ENCODE results near the gene HBG1.
"Not testable (repeated sequence)": the region's sequence is repeated elsewhere in the genome, so short reads cannot be mapped to it uniquely, and the experiment has no call there.

The HBG1 gene

DNA sequence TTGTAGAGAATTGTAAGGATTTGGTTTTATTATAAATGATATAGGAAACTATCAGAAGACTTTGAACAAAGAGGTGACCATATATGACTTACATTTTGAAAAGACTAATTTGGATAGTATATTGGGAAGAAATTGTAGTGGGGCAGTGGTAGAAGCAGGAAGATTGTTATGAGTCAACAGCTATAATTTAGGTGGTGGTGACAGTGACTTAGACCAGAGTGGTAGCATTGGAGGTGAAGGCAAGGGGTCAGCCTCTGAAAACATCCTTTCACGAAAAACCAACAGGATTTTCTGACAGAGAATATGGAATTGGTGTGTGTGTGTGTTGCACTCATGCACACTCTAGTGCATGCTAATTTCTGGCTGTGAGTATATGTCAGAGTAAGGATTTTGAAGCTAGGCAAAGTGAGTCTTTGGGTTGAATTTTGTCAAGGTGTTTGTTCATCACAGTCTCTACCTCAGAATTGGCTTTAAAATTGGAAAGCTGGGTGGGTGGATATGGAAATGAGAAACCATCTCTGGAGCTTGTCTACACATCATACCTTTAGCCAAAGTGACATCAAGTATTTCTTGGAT lies 28.2 kb upstream of the HBG1 start:
- in situ Hi-C loops (cut with MboI; ENCODE audit: low sequenced_read_pairs), result no loop called here

DNA sequence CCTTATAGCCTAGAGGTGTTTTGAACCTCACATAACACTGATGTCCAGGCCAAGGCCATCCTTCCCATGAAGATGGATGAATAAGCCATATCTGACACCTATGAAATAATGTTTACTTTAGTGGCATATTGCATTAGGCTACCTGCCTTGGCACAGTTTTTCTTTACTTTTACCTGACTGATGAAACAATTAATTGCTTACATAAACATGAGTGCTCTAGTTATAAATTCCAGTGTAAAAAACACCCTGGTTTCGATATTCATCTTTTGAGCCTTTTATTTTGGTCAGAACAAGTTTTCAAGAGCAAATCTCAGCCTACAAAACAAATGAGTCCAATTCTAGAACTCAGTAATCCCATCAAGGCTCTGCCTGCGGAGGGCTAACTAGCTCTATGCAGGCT lies 27.0 kb upstream of the HBG1 start:
- in situ Hi-C loops (cut with MboI; ENCODE audit: low sequenced_read_pairs), result no loop called here

DNA sequence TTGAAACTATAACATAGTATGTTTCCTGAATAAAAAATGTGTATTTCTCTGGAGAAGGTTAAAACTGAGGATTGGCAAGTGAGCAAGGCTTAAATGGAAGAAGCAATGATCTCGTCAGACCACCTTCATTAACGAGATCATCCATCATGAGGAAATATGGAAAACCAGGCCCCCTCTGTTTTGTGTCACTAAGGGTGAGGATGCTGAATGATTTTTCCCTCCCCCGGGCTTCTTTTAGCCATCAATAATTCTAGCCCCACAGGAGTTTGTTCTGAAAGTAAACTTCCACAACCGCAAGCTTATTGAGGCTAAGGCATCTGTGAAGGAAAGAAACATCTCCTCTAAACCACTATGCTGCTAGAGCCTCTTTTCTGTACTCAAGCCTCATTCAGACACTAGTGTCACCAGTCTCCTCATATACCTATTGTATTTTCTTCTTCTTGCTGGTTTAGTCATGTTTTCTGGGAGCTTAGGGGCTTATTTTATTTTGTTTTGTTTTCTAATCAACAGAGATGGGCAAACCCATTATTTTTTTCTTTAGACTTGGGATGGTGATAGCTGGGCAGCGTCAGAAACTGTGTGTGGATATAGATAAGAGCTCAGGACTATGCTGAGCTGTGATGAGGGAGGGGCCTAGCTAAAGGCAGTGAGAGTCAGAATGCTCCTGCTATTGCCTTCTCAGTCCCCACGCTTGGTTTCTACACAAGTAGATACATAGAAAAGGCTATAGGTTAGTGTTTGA lies 25.9 kb upstream of the HBG1 start:
- in situ Hi-C loops (cut with MboI; ENCODE audit: low sequenced_read_pairs), result no loop called here

DNA sequence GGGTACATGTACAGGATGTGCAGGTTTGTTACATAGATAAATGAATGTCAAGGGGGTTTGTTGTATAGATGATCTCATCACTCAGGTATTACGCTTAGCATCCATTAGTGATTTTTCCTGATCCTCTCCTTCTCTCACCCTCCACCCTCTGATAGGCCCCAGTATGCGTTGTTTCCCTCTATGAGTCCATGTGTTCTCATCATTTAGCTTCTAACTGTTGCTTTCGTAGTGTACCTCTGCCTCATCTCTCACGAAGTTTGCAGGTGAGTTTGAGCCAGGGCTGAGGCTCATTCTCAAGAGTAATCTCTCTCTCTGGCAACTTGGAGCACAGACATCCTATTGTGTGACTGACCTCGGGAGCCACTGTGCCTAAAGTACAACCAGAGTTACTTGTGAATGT lies 24.7 kb upstream of the HBG1 start:
- in situ Hi-C loops (cut with MboI; ENCODE audit: low sequenced_read_pairs), result no loop called here

DNA sequence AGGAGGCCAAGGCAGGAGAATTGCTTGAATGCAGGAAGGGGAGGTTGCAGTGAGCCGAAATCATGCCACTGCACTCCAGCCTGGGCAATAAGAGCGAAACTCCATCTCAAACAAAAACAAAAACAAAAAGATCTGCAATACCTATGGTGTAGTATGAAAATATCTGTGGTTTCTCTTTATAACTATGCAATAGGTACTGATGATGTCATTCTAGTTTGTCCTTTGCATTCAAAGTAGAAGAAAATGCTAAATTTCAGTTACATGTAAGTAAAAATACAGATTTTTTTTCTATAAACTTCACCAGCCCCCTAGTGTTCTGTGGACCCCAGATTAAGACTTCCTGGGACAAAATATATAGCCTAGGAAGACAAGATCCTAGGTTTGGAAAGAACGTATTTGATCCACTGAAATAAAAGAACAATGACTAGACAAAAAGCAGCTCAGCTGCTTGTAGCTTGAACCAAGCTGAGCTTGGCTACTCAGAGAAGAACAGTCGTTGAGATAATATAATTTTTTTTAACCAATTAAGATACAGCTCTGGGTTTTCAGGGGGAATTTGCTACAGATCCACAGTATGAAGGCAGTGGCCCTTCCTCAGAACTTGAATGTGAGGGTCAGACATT lies 22.8 kb upstream of the HBG1 start:
- in situ Hi-C loops (cut with MboI; ENCODE audit: low sequenced_read_pairs), result no loop called here

DNA sequence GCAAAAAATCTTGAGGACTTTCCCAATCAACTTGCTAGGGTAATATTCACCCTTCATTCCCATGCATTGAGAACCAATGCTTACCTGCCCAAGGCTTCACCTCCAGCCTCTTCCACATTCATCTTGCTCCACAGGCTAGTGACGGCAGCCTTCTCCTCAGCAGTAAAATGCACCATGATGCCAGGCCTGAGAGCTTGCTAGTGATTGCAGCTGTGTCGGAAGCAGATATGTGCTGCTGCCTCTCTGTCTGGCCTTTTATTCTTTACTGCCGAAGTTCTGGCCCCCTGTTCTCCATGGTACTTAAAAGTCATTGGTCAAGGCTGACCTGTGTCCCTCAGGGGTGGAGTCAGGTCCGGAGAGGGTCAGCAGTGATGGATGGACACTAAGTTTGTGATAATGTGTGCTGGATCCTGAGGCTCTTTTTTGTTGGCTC lies 20.1 kb upstream of the HBG1 start, which contains the start of gene HBE1:
Gene HBE1, minus strand, starts transcription at position 231 of the 433 bp plus-strand sequence. Its CDS starts 55 bp downstream, at position 176.
- in situ Hi-C loops (cut with MboI; ENCODE audit: low sequenced_read_pairs), result no loop called here

DNA sequence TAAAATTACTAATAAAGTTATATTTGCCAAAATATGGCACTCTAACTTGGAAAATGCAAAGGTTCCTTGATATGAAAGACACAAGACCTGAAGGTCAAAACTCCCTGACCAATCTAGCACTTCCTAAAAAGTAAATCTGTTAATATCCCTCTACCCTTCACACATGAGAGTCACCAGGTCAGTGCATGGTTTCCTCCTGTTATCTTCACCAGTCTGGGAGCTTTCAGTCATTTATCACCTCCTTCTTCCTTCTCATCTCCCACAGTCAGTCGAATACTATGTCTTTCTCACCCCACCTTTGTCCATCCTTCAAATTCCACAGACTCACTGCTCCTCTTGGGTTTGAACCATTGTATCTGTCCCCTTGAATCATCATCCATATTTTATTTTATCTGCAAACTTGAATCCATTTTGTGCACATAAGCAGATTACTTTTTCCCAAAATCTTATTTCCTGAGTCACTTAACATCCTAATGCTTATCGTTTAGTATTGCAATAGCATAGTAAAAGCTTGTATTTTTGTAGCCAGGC lies 17.4 kb upstream of the HBG1 start:
- in situ Hi-C loops (cut with MboI; ENCODE audit: low sequenced_read_pairs), result no loop called here

DNA sequence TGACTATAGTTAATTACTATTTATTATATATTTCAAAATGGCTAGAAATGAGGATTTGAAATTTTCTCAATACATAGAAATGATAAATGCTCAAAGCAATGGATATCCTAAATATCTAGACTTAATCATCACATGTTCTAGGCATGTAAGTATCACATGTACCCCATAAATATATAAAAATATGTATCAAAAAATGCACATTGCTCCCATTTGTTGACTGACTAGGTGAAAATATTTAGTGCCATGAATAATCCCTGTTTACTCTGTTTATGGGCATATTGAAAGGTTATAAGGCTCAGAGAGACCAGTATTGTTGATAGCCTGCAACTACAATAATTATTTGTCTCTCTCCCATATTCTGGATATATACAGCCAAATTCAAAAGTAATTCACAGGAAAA lies 17.0 kb upstream of the HBG1 start:
- in situ Hi-C loops (cut with MboI; ENCODE audit: low sequenced_read_pairs), result no loop called here

DNA sequence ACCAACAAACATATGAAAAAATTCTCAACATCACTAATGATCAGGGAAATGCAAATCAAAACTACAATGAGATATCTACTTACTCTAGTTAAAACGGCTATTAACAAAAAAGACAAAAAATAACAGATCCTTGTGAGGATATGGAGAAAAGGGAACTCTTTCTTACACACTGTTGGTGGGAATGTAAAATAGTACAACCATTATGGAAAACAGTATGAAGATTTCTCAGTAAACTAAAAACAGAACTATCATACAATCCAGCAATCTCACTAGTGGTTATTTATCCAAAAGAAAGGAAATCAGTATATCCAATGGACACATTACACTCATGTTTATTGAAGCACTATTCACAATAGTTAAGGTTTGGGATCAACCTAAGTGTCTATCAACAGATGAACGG lies 16.2 kb upstream of the HBG1 start:
- in situ Hi-C loops (cut with MboI; ENCODE audit: low sequenced_read_pairs), result no loop called here

DNA sequence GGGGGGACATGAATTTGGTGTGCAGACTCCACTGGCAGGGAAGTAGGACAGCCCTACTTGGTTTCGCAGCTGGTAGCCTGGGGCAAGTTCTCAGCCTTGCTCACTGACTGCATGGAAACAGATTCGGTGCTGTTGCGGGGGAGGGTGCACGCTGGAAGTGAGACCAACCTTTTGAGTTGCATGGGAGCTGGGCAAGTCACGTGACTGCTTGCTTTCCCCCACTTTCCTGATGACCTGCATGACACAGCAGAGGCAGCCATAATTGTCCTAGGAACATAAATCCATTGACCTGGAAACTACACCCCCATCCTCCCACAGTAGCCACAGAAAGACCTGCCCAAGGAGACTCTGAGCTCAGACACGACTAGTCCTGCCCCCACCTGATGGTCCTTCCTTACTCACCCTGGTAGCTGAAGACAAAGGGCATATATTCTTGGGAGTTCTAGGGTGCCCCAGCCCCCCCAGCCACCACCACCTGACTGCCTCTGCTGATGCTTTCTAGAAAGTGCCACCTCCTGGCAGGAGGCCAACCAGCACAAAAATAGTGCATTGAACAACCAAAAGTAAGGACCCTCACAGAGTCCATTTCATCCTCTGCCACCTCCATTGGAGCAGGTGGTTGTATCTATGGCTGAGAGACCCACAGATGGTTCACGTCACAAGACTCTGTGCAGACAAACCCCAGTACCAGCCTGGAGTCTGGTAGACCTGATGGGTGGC lies 9.0 kb upstream of the HBG1 start:
- in situ Hi-C loops (cut with MboI; ENCODE audit: low sequenced_read_pairs), result no loop called here

DNA sequence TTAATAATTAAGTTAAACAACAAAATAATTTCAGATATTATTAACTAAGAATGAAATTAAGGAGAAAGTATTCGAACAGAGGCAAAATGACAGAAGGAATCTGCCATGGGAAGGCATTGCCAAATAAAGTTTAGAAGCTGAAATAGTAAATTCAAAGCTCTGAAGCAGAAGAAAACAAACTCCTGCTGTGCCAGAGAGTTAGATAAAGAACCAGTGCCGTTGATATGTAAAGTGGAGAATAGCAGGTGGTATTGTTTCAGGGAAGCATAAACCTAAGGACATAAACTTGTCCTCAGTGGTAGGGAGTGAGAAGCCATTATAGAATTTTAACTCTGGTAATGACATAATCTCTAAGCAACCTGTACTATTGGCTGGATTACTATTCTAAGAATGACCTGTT lies 7.6 kb upstream of the HBG1 start:
- in situ Hi-C loops (cut with MboI; ENCODE audit: low sequenced_read_pairs), result no loop called here

DNA sequence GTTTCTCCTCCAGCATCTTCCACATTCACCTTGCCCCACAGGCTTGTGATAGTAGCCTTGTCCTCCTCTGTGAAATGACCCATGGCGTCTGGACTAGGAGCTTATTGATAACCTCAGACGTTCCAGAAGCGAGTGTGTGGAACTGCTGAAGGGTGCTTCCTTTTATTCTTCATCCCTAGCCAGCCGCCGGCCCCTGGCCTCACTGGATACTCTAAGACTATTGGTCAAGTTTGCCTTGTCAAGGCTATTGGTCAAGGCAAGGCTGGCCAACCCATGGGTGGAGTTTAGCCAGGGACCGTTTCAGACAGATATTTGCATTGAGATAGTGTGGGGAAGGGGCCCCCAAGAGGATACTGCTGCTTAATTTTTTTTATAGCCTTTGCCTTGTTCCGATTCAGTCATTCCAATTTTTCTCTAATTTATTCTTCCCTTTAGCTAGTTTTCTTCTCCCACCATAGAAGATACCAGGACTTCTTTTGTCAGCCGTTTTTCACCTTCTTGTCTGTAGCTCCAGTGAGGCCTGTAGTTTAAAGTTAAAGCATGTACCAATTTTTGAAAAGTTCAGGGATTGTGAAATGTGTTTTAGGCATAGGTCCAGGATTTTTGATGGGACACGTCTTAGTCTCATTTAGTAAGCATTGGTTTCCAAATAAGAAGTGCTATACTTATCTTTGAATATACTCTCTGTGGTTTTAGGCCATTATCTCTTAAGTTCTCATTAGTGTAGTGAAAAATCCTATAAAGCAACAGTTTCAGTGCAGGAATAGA lies 5.2 kb upstream of the HBG1 start, which contains the start of gene HBG2:
Gene HBG2, minus strand, starts transcription at position 136 of the 768 bp plus-strand sequence. Its CDS starts 53 bp downstream, at position 83.
- in situ Hi-C loops (cut with MboI; ENCODE audit: low sequenced_read_pairs), result not testable (repeated sequence)

DNA sequence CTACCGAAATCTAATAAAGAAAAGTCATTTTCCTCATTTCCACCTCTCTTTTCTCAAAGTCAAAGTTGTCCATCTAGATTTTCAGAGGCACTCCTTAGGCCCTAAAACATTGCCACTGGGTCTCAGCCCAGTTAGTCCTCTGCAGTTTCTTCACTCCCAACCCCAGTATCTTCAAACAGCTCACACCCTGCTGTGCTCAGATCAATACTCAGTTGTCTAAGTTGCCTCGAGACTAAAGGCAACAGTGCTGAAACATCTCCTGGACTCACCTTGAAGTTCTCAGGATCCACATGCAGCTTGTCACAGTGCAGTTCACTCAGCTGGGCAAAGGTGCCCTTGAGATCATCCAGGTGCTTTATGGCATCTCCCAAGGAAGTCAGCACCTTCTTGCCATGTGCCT lies 4.4 kb upstream of the HBG1 start:
- in situ Hi-C loops (cut with MboI; ENCODE audit: low sequenced_read_pairs), result not testable (repeated sequence)

DNA sequence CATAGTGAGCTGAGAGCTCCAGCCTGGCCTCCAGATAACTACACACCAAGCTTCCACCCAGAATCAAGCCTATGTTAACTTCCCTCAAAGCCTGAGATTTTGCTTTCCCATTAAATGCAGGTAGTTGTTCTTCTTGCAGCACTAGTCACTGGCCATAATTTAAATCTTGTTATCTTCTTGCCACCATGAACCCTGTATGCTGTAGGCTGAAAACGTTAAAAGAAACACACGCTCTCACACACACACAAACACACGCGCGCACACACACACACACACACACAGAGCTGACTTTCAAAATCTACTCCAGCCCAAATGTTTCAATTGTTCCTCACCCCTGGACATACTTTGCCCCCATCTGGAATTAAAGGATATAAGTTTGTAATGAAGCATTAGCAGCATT lies 3.8 kb upstream of the HBG1 start:
- in situ Hi-C loops (cut with MboI; ENCODE audit: low sequenced_read_pairs), result not testable (repeated sequence)

DNA sequence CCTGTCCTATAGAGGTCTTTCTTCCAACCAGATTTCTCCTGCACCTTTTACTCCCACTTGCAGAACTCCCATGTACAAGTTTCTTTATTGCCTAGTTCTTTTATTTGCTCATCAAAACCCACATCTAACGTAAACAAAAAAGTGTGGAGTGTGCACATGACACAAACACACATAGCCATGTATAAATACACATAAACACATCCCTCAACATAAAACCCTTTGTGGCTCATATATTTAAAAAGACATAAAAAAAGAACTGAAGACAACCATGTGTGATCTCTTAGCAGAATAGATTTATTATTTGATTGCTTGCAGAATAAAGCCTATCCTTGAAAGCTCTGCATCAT lies 3.2 kb upstream of the HBG1 start:
- in situ Hi-C loops (cut with MboI; ENCODE audit: low sequenced_read_pairs), result no loop called here

DNA sequence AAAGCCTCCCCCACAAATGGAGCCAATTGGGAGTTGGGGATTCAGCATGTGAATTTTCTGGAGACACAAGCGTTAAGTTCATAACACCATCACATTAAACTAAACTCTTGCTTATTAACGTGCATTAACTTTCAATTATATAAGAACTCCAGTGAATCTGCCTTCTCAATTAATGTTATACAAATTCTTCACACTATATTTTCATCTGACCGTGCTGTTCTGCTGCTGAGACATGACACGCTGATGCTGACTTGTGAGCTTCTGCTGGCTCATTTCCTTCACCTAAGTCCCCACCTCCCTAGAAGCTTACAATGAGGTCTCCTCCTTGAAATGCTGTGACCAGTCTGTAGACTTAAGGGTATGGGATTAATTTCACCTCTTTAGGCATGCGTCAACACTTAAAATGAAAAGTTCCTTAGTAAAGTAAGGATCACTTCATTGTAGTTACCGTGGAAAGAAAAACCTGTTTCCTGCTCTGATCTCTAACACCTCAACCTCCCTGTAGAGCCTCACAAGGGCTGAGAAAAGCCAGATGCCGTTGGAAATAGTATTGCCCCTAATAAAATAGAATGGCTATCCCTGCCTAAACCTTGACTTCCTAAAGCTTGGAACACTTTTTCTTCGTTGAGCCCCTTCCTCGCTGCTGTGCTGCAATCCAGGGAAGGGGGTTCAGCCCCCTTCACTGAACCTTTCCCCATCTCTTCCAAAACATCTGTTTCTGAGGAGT lies 2.7 kb upstream of the HBG1 start:
- in situ Hi-C loops (cut with MboI; ENCODE audit: low sequenced_read_pairs), result no loop called here

DNA sequence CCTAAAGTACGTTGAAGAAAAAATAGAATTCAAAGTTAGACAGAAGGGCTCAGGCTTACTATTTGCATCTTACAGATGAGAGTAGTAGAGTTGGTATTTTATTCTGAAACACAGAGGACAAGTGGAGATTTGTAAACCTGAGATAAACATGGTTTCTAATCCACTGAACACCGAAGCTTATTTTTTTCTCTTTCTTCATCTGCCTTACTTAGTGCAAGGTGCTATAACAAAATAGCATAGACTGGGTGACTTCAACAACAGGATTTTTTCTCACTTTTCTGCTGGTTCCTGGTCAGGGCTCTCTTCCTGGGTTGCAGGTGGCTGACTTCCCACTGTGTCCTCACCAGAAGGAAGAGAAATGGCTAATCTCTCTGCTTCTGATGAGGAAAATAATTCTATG lies 2.1 kb upstream of the HBG1 start:
- in situ Hi-C loops (cut with MboI; ENCODE audit: low sequenced_read_pairs), result no loop called here

DNA sequence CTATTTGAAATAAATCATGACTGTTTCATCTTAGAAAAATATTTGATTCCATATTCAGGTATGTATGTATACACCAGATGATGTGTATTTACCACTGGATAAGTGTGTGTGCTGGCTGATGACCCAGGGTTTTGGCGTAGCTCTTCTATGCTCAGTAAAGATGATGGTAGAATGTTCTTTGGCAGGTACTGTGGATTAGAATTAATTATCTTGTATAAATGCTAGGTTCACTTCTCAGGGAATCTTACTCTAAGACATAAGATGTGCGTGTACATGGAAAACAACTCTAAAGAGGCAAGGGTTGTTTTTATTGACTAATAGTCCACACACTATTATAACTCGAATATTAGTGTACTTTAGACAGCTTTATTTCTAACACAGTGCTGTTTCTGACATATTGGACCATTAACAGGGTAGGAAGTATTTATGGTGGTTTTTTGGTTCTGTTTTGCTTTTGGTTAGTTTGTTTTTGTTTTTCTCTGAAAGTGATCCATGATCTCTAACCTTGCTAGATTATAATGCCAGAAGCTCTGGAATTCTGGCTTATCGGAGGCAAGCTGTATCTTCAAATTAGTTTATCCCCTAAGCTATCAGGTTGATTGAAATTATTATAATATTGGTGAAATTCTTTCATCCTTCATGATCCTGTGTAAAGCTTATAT lies 1.0 kb upstream of the HBG1 start:
- in situ Hi-C loops (cut with MboI; ENCODE audit: low sequenced_read_pairs), result no loop called here

DNA sequence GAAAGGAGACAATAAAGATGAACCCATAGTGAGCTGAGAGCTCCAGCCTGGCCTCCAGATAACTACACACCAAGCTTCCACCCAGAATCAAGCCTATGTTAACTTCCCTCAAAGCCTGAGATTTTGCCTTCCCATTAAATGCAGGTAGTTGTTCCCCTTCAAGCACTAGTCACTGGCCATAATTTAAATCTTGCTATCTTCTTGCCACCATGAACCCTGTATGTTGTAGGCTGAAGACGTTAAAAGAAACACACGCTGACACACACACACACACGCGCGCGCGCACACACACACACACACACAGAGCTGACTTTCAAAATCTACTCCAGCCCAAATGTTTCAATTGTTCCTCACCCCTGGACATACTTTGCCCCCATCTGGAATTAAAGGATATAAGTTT lies 1.2 kb downstream of the HBG1 start:
- in situ Hi-C loops (cut with MboI; ENCODE audit: low sequenced_read_pairs), result not testable (repeated sequence)

All from HL-60/S4 (cell line).